CD4-positive, alpha-beta T cell treated with Interleukin-10 for 1 hour (primary cell): Measurements from ENCODE around the gene HOPX.
"Not testable (repeated sequence)": the region's sequence is repeated elsewhere in the genome, so short reads cannot be mapped to it uniquely, and the experiment has no call there.

Experiments
- DNase-seq: peaks from one replicate; pipeline ENCODE4 v3.0.0-alpha.2; 2020

HOPX gene

DNA sequence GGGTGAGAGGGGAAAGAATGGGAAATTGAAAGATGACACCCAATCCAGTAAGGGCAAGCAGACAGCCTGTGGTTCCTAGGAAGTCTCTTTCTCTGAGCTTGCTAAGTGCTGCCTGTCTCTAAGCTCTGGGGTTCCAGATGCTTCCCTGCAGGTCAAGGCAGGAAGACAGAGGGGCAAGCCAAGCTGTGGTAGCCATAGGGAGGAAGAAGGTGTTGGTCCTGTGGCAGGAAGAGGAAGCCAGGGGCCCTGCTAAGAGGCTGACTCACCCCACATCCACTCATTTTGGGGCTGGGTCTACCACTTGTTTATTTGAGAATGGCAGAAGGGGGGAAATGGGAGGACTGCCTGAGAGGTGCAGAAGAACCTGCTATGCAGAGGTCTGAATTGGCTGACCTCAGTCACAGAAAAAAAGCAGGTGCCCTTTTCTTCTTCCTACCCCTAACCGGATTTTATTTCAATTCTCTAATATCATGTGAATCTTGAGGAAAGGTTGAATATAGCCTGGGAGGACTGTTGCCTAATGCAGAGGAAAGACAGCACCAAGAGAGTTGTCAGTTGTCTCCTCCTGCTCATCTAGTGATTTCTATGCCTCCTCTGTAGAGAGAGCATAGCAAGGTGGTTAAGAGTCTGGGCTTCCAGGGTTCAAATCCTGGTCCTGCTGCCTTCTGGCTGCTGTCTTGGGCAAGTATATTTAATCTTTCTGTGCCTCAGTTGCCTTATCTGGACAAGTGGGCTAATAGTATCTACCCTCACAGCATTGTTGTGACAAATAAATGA lies 27.4 kb downstream of the HOPX start:
- peak; percentile 46 for DNase-seq

GRCh38 chr4:56652196-56652595 lies 28.9 kb downstream of the HOPX start:
- DNase-seq, result no peak

DNA sequence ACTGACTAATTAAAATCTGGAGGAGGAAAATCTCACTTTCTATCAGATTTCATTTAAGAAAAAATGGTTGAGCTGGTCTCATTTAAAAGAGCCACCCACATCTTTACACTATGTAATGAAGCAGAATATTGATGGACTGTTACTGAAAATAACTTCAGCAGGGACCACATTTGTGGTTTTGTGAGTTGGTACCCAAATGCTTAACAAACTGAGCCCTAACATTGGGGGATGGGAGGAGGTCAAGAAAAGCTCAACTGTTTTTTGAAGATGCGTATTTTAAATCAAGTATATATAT lies 30.1 kb downstream of the HOPX start:
- DNase-seq, result no peak

- DNase-seq, result no peak
These were observed 30.6 kb downstream of the HOPX start for GRCh38 chr4:56650262-56651055.

GRCh38 chr4:56649445-56650261 lies 31.4 kb downstream of the HOPX start:
- no peak for DNase-seq

DNA sequence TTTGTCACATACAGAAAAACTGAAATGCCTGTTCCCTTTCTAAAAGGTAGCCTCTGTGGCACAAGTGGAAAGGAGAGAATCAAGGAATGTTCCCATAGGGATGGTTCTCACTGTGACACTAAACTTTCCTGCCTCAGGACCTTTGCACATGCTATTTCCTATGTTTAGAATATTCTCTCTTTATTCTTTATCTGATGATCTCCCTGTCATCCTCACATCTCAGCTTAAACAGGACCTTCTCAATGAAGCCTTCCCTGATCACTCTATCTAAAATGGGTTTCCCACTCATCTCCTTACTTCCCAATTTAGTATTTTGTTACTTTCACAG lies 32.3 kb downstream of the HOPX start:
- DNase-seq, result no peak

DNA sequence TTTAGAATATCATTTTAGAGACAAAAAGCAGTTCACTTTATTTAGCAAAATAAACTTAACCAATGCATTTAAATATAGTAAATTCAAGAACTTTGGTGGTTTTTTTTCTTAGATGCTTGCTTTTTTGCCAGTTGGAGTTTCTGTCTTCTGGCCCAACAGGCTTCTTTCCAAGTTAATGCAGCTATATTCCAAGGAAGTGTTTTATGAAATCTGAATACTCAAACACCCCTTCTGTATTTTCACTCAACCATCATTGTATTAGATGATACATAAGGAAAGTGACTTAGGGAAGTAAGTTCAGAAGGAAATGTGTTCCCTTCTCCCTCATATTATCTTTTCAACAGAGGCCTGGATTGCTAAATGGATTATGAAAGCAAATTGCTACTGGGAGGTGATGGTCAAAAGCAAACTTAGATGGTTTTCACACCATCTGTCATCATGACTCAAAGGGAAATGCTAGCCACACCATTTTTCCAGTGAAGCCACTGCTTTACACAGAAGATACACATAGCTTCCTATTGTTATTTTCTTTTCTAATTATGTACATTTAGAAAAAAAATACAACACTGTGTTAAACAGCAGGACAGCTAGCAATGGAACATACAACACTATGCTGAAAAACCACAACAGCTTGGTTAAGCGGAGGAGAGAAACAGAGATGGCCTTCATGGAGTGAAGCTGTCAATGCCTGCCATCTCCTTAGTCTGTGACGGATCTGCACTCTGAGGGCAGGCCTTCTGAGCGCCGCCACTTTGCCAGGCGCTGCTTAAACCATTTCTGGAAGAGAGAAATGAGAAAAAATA lies 32.9 kb downstream of the HOPX start:
- no peak for DNase-seq

DNA sequence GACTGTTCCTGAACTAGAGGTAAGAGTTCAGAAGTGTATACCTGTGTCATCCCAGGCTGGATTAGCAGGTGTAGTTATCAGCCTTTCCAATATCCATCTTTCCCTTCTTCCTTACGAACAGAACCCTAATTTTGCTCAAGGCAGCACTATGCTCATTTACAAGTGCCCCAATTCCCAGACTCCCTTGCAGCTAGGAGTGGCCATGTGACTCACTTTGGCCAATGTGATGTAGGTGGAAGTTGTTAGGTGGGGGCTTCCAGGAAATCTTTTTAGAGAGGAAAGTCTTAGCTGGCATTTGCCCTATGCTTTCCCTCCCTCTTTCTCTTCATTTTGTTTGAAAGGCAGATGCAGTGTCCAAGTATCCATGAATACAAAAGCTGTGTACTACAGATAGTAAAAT lies 34.8 kb downstream of the HOPX start:
- DNase-seq, result no peak

- no peak for DNase-seq
These were observed 37.5 kb downstream of the HOPX start for GRCh38 chr4:56643596-56643995.

DNA sequence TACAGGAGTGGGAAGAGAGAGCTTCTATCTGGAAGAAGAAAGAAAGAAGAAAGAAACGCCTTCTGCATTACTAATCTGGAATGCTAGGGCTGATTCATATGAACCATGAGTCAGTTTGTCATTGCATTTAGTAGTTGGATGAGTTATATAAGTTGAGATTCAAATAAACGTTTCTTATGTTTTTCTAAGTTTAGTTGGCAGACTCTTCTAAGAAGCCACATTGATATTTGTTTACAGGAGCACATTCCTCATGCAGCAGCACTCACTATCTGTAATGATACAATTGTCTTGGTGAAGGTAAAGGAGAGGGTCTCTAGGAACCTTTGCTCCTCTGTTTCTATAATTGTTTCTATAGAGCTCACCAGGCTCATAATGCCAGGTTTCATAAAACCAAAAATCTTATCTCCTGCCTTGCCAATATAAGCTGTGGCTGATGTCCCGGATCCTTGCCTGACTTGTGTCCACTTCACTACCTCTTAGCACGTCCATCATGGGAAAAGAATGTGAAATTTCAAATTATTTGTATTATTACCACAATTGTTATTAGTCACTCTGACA lies 39.5 kb downstream of the HOPX start:
- no peak for DNase-seq

DNA sequence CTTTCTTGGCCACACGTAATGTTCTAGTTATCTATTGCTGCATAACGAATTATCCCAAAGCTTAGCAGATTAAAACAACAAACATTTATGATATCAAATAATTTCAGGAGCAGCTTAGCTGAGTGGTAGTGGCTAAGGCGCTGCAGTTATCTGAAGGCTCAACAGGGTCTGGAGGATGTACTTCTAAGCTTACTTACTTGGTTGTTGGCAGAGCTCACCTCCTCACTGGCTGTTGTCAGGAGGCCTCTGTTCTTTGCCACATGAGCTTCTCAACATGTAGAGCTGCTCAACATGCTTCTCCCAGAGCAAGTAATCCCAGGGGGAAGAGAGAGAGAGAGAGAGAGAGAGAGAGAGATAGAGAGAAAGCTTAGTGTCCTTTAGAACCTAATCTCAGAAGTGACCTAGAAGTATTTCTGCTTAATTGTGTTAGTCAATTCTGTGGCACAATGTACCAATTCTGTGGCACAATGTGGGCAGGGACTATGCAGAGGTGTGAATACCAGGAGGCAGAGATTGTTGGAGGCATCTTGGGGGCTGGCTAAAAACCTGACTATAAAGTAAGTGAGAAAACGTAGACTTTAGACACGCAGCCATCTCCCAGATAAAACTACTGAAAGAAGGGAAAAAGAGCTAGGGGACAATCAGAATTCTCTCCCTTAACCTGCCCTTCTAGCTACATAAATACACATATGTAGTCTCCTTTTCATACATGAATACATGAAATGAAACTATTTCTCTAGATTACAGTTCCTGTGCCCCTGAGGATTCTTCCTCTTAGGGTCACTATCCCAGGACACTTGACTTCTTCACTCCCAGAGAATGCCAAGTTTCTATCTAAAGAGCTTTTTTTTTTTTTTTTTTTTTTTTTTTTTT lies 40.2 kb downstream of the HOPX start:
- no peak for DNase-seq

GRCh38 chr4:56637791-56638190 lies 43.3 kb downstream of the HOPX start:
- DNase-seq, result no peak

DNA sequence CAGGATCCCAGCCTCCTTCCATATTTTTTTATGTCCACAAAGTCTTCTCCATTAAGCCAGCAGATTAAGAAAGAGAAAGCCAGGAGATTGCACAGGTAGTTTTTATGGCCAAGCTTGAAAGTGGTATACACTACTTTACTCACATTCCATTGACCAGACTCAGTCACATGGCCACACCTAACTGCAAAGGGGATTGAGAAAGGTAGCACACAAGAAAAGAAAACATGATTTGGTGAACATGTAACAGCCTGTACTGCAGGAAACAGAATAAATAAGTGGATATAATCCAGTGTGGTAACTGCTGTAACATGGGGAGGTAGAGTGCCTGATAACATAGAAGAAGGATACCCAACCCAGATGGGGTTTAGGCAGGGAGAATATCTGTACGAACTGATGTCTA lies 43.9 kb downstream of the HOPX start:
- no peak for DNase-seq

DNA sequence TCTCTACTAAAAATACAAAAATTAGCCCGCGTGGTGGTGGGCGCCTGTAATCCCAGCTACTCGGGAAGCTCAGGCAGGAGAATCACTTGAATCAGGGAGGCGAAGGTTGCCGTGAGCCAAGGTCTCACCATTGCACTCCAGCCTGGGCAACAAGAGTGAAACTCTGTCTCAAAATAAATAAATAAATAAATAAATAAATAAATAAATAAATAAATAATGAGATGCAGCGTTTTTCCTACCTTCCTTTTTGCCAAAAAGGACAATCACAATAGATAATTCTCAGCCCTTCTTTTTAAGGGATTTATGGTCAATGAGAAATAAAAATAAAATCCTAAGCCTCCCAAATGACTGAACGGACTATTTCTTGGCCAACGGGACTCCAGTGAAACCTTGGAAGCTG lies 46.1 kb downstream of the HOPX start:
- DNase-seq, result not testable (repeated sequence)

- DNase-seq, result no peak
These were observed 47.6 kb downstream of the HOPX start for GRCh38 chr4:56633486-56633885.

- no peak for DNase-seq
These were observed 50.0 kb downstream of the HOPX start for GRCh38 chr4:56630876-56631666.

- DNase-seq, result no peak
These were observed 52.5 kb downstream of the HOPX start for GRCh38 chr4:56628592-56628991.

DNA sequence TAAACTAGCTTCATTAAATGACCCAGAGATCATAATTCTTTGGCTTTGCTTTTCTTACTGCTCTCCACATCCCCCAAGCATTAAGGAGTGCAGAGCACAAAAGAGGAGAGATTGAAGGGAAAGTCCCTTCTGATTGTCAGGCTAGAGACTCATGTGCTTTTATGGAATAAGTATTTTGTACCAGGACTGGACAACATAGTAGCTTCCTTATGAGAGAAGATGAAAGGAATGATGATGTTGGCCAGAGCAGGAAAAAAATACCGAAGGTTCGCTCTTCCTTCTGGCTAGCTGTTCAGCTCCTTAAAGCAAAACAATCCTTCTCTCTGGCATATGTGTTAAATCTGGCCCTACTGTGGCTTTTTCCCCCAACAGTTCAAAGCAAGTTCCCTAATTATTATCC lies 53.1 kb downstream of the HOPX start:
- no peak for DNase-seq

DNA sequence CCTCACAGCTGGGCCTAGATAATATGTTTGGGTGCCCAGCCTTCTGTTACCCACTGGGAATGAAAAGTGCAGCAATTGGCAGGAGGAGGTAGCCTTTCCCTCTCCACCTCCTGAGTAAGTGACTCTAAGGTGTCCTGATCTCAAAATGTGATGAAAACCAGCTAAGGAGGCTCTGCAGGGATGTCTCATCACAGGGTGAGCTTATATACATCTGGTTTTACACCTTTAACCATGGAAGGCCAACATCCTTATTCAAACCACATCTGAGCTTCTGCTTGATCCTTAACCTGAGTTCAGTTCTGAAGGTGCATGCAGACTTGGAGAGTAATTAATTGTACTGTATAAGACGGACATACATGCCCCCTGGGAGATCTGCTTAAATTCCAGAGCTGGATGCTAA lies 53.7 kb downstream of the HOPX start:
- DNase-seq, result no peak

GRCh38 chr4:56626963-56627362 lies 54.1 kb downstream of the HOPX start:
- DNase-seq, result peak; percentile 30

DNA sequence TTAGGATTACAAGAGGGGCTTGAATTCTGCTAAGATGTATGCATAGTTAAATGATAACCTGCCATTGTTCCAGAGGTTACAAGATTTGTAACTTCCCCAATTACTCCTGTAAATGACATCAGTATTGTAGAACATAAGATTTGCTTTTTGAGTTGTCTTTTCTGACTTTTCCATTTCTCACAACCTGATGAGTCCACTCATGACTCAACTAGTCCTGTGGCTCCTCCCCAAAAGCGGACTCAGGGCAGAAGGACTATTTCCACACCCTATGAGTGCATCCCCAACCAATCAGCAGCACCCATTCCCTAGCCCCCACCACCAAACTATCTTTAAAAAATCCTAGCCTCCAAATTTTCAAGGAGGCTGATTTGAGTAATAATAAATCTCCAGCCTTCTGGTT lies 54.7 kb downstream of the HOPX start:
- no peak for DNase-seq
